ENCODE results near the gene ACAA2.

DNA sequence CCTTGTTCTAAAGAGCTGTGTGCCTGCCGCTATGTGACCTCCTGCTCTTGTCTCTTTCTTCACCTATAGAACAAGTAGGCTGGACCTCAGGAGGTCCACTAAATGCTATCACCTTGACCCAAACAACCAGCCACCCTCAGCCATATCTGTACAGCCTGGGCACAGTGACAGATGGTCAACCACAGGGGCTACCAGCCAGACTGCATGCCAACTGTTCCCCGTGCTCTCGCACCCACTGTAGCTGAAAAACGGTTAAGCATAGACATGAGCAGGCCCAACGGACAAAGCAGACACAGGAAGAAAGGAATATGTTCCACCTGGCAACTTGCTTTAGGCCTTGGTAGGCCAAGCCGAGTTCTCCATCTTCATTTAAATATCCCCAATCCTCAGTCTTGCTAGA is 43.2 kb upstream of the ACAA2 start:
- TF ChIP-seq EZH2 (IDR thresholded peaks at IDR 0.05; ENCODE audit: low read depth): no peak
- TF ChIP-seq, protein P1, sequence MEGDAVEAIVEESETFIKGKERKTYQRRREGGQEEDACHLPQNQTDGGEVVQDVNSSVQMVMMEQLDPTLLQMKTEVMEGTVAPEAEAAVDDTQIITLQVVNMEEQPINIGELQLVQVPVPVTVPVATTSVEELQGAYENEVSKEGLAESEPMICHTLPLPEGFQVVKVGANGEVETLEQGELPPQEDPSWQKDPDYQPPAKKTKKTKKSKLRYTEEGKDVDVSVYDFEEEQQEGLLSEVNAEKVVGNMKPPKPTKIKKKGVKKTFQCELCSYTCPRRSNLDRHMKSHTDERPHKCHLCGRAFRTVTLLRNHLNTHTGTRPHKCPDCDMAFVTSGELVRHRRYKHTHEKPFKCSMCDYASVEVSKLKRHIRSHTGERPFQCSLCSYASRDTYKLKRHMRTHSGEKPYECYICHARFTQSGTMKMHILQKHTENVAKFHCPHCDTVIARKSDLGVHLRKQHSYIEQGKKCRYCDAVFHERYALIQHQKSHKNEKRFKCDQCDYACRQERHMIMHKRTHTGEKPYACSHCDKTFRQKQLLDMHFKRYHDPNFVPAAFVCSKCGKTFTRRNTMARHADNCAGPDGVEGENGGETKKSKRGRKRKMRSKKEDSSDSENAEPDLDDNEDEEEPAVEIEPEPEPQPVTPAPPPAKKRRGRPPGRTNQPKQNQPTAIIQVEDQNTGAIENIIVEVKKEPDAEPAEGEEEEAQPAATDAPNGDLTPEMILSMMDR (conservative IDR thresholded peaks at IDR 0.05): no peak

All from PC-9 (cell line).